ENCODE measurements around the gene SPIN1. TPM values are rescaled to one million over a fixed set of nuclear protein-coding genes. Genes with fewer than 3 reads are reported as not detected.
A peak's percentile ranks its signal among the peaks of the same experiment; 100 is the strongest.

SPIN1 gene
- total RNA-seq, 1 donor from 2014 or later: 70.4 TPM

DNA sequence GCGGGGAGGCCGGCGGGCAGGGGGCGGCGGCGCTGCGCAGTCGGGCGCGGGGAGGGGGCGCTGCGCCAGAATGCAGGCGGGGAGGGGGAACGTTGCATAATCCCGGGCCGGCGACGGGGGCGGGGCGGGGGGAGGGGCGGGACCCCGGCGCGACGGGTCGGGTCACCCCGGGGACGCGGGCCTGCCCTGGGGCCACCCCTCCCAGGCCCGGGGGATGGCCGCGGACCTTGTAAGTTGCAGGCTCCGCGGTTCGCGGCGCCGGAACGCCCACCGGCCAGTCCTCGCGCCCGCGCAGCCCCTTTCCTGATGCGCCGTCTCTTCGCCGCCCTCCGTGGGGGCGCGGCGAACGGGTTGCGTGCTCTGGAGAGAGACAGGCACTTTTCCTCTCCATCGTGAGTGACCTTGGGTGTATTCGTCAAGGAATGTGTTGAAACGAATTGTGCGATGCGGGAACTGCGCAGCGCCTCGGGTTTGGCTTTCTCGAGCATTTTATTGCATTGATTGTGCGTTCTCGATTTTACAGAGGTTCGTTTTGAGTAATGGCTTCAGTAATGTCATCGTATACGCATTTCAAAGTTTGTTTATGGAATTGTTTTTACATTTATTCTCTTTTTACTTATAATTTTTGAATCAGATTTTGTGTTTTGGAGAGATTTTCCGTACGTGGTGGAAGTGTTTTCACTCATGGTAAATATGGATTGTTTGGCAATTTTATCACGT, 802 bp downstream of the SPIN1 start:
- DNase-seq (ENCODE audit: low read depth in 2 of 2): peak; percentile 58 to 68

DNA sequence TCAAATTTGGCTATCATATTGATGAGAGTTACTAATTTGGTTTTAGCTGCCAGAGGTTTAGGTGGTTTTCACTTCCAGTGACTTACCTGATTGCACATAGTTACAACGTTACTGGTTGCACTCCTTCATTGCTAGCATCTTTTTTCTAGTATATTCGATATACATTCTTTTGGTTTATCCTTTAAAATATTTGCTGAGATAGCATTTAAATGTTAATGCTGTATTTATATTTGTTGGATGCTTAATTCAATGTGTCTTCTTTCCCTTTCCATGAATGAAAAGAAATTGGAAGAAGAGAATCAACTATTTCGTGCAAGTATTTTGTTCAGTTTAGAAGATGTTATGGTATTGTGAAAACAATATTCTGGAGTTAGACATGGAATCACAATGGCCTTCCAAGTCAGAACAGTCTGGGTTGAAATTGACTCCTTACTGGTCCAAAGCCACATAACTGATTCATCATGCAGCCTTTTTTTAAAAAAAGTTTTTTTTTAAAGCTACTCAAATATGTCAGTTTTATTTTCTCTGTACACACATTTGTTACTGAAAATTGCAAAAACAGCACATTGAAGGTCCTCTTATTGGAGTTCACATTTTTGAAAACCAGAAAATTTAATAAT, 2.2 kb downstream of the SPIN1 start:
- DNase-seq (ENCODE audit: low read depth in 2 of 2): no peak

DNA sequence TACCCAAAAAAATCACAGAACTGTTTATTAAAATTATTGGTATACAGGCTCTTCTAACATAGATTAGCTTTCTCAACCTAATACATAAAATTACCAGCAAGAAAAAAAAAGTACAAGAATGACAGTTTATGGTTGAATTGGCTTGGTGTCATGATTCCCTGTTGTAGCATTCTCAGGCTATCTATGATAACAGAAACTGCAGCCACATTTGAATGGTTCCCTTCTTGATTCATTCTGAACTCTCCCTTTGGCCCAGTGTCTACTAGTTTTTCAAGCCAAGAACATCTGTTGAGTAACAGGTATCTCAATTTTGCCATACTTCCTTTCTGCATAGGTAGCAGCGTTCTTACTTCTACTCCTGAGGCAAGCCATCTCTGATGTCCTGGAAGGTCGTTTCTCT, 3.0 kb downstream of the SPIN1 start:
- no peak for DNase-seq (ENCODE audit: low read depth in 2 of 2)

DNA sequence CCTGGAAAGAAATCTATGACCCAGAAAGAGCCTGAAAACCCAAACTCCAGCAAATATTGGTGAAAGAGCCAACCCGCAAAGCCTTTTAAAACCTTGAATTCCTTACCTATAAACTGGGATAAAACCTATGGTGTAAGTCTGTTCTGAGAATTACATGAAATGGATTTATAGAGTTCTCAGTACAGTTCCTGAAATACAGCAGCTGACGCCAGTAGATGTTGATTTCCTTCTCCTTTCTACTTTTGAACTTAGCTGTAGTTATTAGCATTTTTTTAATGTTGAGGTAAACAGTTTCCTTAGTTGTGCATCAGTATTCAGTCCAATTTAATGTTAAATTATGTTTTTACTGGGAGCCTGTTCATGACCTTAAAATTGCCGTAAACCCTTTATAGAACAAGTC, 3.7 kb downstream of the SPIN1 start:
- DNase-seq (ENCODE audit: low read depth in 2 of 2): no peak

DNA sequence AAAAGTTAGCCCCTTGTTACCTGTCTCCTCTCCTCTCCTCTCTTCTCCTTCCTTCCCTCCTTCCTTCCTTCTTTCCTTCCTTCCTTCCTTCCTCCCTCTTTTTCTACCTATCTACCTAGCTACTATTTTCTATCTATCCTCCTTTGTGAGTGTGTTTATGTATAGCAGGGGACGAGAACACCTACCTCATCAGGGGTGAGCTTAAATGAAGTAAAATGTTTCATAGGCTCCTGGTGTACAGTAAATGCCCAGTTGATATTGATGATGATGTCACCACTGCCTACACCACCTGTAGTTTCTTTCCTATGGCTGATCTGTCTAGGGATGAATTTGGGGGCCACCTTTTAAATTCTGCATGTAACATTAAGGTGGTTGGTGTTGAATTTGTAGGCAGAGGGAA, 4.3 kb downstream of the SPIN1 start:
- no peak for DNase-seq (ENCODE audit: low read depth in 2 of 2)

GRCh38 chr9:88396836-88397577, 8.8 kb downstream of the SPIN1 start:
- peak in 1 of 2 donors; percentile 6 for DNase-seq (ENCODE audit: low read depth in 2 of 2)

DNA sequence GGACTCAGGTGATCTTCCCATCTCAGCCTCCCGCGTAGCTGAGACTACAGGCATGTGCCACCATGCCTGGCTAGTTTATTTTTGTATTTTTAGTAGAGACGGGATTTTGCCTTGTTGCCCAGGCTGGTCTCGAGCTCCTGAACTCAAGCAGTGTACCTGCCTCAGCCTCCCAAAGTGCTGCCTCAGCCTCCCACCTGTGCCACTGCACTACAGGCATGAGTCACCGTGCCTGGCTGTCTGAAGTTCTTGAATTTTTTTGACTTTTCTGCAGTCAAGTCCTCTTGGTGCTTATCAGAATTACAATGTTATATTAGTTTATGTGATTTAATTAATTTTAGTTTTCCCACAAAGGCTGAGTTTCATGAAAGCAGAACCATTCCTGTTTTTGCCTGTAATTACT, 9.8 kb downstream of the SPIN1 start:
- DNase-seq (ENCODE audit: low read depth in 2 of 2): no peak

DNA sequence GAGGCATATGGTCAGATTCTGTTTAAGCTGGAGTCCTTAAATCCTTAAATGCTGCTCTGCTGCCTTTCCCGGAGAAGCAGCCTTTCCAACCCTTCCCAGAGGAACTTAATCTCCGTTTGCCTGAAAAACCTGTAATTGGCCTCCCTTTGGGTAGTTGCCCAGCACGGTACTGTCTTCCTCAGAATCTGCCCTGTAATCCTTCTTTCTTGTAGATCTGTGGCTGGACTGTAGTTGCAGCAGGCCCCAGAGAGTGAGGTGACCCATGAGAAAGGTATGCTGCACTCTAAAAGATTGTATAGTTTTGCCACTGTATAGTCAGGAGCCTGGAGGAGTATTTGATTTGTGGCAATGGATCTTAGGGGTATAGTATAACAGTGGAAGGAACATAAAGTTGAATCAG, 11.7 kb downstream of the SPIN1 start:
- DNase-seq (ENCODE audit: low read depth in 2 of 2): no peak

DNA sequence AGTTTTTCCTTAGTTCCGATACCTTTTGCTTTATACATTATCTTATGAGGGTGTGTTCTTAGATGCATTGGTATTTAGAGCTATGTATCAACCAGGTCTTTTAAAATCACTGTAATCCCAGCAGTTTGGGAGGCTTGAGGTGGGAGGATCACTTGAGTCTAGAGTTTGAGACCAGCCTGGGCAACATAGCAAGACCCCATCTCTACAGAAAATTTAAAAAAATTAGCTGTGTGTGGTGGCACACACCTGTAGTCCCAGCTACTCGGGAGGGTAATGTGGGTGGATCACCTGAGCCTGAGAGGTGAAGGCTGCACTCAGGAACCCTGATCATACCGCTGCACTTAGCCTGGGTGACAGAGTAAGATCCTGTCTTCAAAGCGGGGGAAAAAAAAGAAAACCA, 15.1 kb downstream of the SPIN1 start:
- no peak for DNase-seq (ENCODE audit: low read depth in 2 of 2)

DNA sequence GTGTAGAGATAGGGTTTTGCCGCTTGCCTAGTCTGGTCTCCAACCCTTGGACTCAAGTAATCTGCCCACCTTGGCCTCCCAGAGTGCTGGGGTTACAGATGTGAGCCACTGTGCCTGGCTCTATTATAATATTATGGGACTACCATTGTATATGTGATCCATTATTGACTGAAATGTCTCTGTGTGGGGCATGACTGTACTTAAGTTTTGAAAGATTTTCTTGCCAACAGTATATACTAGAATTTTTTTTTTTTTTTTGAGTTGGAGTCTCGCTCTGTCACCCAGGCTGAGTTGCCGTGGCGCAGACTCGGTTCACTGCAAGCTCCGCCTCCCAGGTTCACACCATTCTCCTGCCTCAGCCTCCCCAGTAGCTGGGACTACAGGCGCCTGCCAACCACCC, 17.8 kb downstream of the SPIN1 start:
- DNase-seq (ENCODE audit: low read depth in 2 of 2): no peak

GRCh38 chr9:88411471-88411870, 23.2 kb downstream of the SPIN1 start:
- DNase-seq (ENCODE audit: low read depth in 2 of 2): no peak

DNA sequence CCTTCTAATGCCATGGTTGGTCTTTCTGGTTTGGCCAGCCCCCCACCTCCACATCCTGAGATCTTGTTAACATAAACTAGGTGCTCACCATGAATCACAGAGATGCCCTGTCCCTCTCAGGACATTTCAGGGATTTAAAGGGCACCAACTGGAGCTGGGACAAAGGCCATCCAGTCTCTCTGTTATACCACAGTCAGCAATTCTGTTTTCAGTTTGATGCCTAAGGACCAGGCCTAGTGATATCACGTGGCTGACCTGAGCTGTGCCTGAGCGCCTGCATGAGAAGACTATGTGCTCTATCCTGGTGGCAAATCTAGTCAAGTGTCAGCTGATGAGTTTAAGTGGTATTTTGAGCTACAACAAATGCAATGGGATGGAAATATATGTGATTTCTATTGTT, 26.1 kb downstream of the SPIN1 start:
- no peak for DNase-seq (ENCODE audit: low read depth in 2 of 2)

- peak in 1 of 2 donors; percentile 5 for DNase-seq (ENCODE audit: low read depth in 2 of 2)
These were observed 29.8 kb downstream of the SPIN1 start for GRCh38 chr9:88418025-88418424.

- peak in 1 of 2 donors; percentile 17 for DNase-seq (ENCODE audit: low read depth in 2 of 2)
These were observed 30.7 kb downstream of the SPIN1 start for GRCh38 chr9:88418715-88419540.

DNA sequence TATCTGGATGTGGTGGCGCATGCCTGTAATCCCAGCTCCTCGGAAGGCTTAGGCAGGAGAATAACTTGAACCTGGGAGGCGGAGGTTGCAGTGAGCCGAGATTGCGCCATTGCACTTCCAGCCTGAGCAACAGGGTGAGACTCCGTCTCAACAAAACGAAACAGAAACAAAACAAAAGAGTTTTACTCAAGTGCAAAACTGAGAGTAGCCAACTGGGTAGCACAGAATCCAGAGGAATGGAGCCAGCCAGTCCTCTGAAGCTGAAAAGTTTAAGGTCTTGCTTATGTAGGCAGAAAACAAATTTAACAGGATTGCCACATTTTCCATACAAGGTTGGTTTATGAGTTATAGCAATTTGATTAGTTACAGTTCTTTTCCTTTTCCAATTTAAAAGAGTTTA, 32.0 kb downstream of the SPIN1 start:
- no peak for DNase-seq (ENCODE audit: low read depth in 2 of 2)

DNA sequence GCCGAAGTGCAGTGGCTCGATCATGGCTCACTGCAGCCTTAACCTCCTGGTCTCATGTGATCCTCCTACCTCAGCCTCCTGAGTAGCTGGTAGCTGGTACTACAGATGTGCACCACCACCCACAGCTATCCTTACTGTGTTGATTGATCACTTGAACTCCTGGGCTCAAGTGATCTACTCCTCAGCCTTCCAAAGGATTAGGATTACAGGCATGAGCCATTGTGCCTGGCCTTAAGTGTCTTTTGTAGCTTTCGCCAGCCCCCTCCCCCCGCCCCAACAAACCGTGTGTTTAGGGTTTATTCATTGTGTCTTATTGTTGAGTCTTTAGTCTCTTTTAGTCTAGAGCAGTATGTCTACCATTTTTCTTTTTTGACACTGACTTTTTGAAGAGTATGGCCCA, 33.1 kb downstream of the SPIN1 start:
- no peak for DNase-seq (ENCODE audit: low read depth in 2 of 2)

DNA sequence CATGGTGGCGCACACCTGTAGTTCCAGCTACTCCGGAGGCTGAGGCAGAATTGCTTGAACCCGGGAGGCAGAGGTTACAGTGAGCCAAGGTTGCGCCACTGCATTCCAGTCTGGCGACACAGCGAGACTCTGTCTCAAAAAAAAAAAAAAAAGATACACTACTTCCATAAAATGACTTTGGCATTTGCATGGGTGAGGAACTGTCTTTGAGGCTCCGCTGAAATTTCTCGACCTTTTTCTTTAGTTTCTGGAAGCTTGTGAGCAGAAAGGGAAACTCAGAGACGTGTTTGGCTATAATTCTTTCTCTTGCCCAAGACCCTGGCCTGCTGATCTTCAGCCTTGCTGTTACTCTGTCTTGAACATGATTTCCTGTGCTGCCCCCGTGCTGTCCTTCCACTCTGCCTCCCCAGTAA, 37.3 kb downstream of the SPIN1 start:
- no peak for DNase-seq (ENCODE audit: low read depth in 2 of 2)

GRCh38 chr9:88426651-88427050, 38.4 kb downstream of the SPIN1 start:
- no peak for DNase-seq (ENCODE audit: low read depth in 2 of 2)

GRCh38 chr9:88429595-88430430, 41.6 kb downstream of the SPIN1 start:
- peak in 1 of 2 donors; percentile 47 for DNase-seq (ENCODE audit: low read depth in 2 of 2)

DNA sequence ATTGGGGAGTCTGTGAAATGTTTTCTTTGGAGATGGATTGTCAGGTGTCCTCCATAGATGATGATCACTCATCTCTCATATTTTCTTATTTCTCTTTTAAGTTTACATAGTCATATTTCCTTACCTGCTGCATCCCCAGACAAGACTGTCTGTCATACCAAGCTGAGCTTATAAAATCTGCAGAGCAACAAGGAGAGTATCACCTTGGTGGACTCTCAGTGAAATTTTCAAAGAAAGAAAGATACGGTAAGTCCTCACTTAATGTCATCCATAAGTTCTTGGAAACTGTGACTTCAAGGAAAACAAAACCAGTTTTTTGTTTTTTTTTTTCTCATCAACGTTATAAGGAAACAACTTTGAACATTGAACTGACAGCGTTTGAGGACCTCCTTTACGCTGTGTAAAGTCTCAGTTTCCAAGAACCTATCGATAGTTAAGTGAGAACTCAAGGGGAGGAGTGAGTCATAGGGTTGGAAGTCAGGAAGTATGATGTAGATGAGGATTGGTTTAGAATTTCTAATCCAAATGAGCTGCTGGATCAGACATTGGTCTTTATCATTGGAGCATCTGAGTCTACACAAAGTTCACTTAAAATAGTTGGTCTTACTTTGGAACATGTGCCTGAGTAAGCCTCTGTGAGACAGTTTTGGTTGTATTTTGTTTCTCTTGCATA, 45.5 kb downstream of the SPIN1 start:
- peak in 1 of 2 donors; percentile 20 for DNase-seq (ENCODE audit: low read depth in 2 of 2)
